HG02852 (cell line): ENCODE results near the gene PMEPA1.

Experiments used
- ATAC-seq: cut with Tn5 transposase; IDR thresholded peaks from one replicate; pipeline ENCODE4 v1.9.1; 2021; ENCODE audit warnings: mild to moderate bottlenecking, moderate library complexity; ENCODE audit not compliant: unreplicated experiment

Gene PMEPA1

GRCh38 chr20:57663681-57664451 is 45.9 kb downstream of the PMEPA1 start:
- no peak for ATAC-seq

DNA sequence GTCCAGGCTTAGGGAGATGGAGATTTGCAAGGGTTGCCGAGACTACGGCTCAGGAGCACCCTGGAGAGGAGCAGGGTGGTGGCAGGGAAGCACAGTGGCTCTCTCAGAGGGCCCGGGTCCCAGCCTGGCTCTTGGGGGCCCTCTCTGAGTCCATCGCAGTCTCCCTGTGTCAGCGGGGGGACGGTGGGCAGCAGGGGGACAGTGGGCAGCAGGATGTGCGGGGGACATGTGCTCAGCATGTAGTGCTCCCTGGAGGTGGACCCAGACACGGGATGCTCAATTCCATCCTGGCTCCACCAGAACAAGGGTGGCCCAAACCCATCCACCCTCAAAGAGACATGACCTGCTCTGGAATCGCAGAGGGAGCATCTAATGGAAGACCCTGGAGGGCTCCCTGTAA is 46.6 kb downstream of the PMEPA1 start:
- ATAC-seq = no peak

- no peak for ATAC-seq
These were observed 47.2 kb downstream of the PMEPA1 start for GRCh38 chr20:57662456-57663240.

DNA sequence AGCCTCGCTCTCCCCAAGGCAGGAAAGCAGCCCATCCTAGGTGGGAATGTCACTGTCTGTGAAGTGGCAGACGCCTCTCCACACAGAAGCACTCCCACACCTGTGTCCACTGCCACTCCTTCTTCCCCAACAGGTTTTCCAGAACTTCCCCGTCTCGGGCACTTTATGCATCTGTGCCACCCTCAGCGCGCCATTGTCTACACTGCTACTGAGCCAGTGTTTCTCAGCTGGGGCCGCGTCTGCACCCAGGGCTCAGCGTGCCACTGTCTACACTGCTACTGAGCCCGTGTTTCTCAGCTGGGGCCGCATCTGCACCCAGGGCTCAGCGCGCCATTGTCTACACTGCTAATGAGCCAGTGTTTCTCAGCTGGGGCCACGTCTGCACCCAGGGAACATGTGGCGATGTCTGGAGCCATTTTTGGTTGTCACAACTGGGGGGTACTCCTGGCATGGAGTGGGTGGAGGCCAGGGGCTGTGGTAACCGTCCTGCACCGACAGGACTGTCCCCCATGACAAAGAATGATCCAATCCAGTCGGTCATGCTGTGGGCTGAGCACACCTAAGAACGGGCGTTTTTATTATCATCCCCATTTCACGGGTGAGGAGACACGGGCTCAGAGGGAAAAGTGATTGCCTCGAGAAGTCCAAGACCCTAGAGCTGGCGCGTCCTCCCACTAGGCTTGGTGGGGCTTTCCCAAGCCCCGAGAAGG is 47.9 kb downstream of the PMEPA1 start:
- ATAC-seq = no peak

DNA sequence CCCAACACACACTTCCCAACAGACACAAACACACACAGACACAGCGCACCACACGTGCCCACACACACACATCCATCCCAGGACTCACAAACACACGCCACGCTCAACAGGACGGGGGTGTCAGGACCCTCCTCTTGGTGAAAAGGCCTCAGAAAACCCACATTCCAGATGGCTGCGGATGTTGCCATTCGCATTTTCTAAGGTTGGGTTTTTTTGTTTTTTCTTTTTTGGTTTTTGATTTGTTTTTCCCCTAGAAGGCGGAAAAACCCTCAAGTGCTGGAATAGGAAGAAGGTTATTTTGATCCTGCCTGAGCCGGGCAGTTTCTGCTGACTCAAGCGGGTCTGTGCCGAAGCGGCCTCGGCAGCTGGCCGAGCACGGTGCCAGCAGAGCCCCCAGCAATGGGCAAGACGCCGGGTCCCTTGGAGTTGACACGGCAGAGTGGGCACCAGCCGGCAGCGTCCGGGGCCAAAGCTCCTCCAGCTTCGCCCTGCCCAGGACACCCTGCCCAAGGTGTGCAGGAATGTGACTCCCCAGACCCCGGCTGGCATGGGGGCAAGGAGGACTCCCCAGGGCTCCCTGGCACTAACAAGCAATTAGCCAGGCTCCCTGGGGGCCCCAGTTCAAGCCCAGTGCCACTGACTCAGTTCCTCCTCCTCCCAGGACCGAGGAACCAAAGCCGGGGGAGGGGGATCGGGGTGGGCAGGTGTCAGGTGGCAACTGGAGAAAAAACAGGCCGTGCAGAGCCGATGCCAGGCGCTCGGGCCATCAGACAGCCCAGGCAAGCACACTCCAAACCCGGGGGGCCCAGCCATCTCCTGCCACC is 48.7 kb downstream of the PMEPA1 start:
- no peak for ATAC-seq

- no peak for ATAC-seq
These were observed 49.5 kb downstream of the PMEPA1 start for GRCh38 chr20:57660181-57660921.

- ATAC-seq = no peak
These were observed 50.2 kb downstream of the PMEPA1 start for GRCh38 chr20:57659517-57660180.

- ATAC-seq = no peak
These were observed 50.8 kb downstream of the PMEPA1 start for GRCh38 chr20:57658833-57659516.

DNA sequence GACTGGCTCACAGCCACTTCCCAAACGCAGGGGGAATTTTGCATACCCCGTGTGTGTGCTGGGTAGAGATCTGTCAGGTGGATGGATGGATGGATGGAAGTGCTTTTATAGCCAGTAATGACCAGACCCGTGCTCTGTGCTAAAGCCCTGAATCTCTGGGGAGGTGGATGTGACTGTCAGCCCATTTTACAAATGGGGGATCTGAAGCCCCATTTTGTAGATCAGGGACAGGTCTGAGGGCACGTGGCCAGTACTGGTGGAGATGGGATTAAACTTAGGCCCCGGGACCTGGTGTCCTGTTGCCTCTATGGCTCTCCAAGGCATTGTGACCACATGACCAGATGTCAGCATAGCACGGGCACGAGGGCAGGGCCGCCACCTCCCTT is 51.4 kb downstream of the PMEPA1 start:
- no peak for ATAC-seq

DNA sequence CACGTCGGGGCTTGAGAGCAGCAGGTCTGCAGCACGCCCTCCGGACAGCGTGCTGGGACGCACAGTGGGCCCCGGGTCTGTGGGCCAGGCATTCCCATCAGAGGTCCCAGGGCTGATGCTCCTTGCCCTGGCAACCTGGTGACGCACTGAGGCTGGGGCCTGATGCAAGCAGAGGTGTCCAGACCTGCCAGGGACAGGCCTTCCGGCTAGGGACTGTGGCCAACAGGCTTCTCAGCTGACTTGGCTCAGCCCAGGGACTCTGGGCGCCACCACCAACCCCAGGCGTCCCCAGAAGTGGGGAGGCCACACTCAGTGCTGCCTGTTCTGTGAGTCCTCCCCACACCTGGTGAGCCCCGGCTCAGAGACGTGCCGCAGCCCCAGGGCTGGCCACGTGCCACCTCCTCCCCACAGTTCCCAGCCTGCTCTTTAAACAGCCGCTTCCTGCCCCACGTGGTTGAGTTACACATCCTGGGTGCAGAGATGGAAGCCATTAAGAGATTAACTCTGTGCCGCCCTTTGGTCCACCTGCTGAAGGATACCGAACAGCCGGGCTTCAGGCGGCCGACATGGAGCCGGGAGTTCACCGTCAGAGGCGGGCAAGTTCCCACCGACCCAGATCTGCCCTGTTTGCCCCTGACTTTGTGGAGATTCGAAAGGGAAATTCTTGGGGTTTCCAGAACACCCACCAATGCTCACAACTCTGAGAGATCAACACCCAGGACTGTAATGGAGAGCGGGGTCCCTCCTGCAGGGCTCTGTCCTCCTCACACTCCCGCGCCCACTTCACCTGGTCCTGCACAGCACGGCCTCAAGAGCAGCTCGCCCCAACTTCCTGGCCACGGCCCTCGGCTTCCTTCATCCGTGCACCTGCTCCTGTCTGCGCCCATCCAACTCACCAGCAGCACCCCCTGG is 52.0 kb downstream of the PMEPA1 start:
- ATAC-seq = no peak

- no peak for ATAC-seq
These were observed 52.8 kb downstream of the PMEPA1 start for GRCh38 chr20:57656821-57657534.

- no peak for ATAC-seq
These were observed 53.5 kb downstream of the PMEPA1 start for GRCh38 chr20:57656252-57656820.

DNA sequence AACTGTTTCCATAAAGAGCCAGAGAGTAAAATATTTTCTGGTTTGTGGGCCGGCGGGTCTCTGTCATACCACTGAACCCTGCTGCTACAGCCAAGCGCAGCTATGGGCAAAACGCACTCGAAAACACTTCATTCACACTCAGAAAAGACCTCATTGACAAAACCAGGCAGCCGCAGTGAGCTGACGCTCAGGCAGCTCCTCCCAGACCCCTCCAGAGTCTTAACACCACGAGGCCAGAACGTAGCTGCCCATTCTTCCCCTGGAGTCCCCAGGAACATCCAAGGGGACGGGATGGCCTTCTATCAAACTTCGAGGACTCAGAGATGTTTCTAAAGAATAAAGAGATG is 54.0 kb downstream of the PMEPA1 start:
- no peak for ATAC-seq

DNA sequence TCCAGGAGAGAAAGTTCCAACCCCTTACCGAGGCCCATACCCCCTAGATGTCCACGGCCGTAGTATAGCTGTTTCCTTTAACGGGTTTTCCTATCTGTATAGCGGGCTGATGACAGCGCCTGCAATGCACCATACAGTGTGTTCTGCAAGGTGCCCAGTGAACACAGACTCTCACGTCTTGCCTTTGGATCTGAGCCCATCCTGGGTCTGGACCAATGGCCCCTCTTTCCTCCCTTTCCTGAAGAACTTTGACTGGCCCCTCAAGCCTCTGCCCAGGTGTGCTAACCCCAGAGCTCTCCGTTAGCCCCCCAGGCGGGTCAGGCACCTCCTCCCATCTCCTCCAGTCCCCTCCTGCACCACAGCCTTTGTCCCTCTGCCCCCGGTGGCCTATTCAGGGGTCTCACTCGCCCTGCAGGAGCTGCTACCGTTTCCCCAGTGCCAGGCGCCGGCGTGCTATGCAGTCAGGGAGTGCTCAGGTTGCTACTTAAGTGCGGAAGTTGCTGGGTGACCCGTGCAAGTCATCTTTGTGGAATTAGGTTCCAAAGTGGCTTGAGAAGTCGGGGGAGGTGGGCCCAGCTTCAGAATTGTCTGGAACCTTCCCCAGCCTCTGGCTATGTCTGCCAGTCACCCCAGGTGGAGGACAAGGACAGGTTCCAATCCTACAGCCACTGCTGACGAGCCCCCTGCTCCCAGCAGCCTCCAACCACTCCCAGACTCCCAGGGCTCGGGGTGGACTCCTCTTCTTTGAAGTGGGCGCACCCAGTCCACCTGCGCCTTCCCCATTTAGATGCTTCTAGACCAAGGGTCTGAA is 54.6 kb downstream of the PMEPA1 start:
- no peak for ATAC-seq

- no peak for ATAC-seq
These were observed 55.3 kb downstream of the PMEPA1 start for GRCh38 chr20:57654363-57654997.

GRCh38 chr20:57653910-57654309 is 55.9 kb downstream of the PMEPA1 start:
- no peak for ATAC-seq
